Measurements from ENCODE around the gene IL1R2.

GRCh38 chr2:101991721-101992145, at the start of gene IL1R2:
- TF ChIP-seq EZH2 (IDR thresholded peaks at IDR 0.05; ENCODE audit: insufficient read depth, poor library complexity, severe bottlenecking) (no peak), EZH2phosphoT487 (IDR thresholded peaks at IDR 0.05; ENCODE audit: insufficient read depth, low read depth) (no peak)
